DOHH2 (cell line): ENCODE measurements around the gene RMI2.

Experiments
- H3F3A ChIP-seq: fragments of 200-600 bp; sonication (generic), shearing (Covaris generic); 2 replicates; pipeline ENCODE4 v1.6.0; 2016; ENCODE audit warnings: antibody characterized with exemption, mild to moderate bottlenecking; ENCODE audit not compliant: control insufficient read depth, insufficient read depth
- H3K27ac ChIP-seq: fragments of 200-600 bp; sonication (generic); 2 replicates; pipeline ENCODE4 v1.5.1; 2014; ENCODE audit warnings: low read depth, mild to moderate bottlenecking, low read length, moderate library complexity
- H3K27me3 ChIP-seq: fragments of 200-600 bp; sonication (generic); 2 replicates; pipeline ENCODE4 v1.6.1; 2014; ENCODE audit warnings: mild to moderate bottlenecking, low read length, mixed read lengths; ENCODE audit not compliant: control insufficient read depth
- H3K36me3 ChIP-seq: fragments of 200-600 bp; sonication (generic); 2 replicates; pipeline ENCODE4 v1.6.1; 2014; ENCODE audit warnings: mild to moderate bottlenecking, low read length, moderate library complexity, mixed read lengths; ENCODE audit not compliant: control insufficient read depth
- H3K4me1 ChIP-seq: fragments of 200-600 bp; sonication (generic); 2 replicates; pipeline ENCODE4 v1.6.1; 2014; ENCODE audit warnings: mild to moderate bottlenecking, low read length, mixed read lengths; ENCODE audit not compliant: control insufficient read depth
- H3K4me2 ChIP-seq: fragments of 200-600 bp; sonication (generic); 2 replicates; pipeline ENCODE4 v1.6.0; 2014; ENCODE audit warnings: mild to moderate bottlenecking, low read length, moderate library complexity
- H3K4me3 ChIP-seq: fragments of 200-600 bp; sonication (generic); 2 replicates; pipeline ENCODE4 v1.5.1; 2014; ENCODE audit warnings: mild to moderate bottlenecking, low read length, mixed read lengths
- H3K79me2 ChIP-seq: fragments of 200-600 bp; sonication (generic); 2 replicates; pipeline ENCODE4 v1.6.1; 2014; ENCODE audit warnings: mild to moderate bottlenecking, low read length, mixed read lengths; ENCODE audit not compliant: control insufficient read depth
- H3K9me2 ChIP-seq: fragments of 200-600 bp; sonication (generic); replicated peaks from 2 replicates; pipeline ENCODE4 v1.6.1; 2014; ENCODE audit warnings: mild to moderate bottlenecking, low read length, mixed read lengths; ENCODE audit not compliant: control insufficient read depth
- H3K9me3 ChIP-seq: fragments of 200-600 bp; sonication (generic); 2 replicates; pipeline ENCODE4 v1.6.1; 2014; ENCODE audit warnings: antibody characterized with exemption, low read length, mixed read lengths; ENCODE audit not compliant: control insufficient read depth, insufficient read depth
- H4K20me1 ChIP-seq: fragments of 200-600 bp; sonication (generic); 2 replicates; pipeline ENCODE4 v1.6.0; 2014; ENCODE audit warnings: low read depth, mild to moderate bottlenecking, antibody characterized with exemption, low read length, moderate library complexity; ENCODE audit not compliant: control insufficient read depth, insufficient read depth
- EZH2phosphoT487 ChIP-seq: fragments of 200-600 bp; sonication (generic); IDR thresholded peaks from 2 replicates; pipeline ENCODE4 v1.6.1; 2017; ENCODE audit warnings: borderline replicate concordance, mild to moderate bottlenecking, antibody characterized with exemption, low read length, moderate library complexity, mixed read lengths
- TF ChIP-seq, protein P1 (sequence below): fragments of 200-600 bp; sonication (generic); IDR thresholded peaks from one replicate; pipeline ENCODE4 v1.5.1; 2014; ENCODE audit warnings: antibody characterized with exemption, mild to moderate bottlenecking, low read depth, low read length; ENCODE audit not compliant: poor library complexity, severe bottlenecking

RMI2 gene

DNA sequence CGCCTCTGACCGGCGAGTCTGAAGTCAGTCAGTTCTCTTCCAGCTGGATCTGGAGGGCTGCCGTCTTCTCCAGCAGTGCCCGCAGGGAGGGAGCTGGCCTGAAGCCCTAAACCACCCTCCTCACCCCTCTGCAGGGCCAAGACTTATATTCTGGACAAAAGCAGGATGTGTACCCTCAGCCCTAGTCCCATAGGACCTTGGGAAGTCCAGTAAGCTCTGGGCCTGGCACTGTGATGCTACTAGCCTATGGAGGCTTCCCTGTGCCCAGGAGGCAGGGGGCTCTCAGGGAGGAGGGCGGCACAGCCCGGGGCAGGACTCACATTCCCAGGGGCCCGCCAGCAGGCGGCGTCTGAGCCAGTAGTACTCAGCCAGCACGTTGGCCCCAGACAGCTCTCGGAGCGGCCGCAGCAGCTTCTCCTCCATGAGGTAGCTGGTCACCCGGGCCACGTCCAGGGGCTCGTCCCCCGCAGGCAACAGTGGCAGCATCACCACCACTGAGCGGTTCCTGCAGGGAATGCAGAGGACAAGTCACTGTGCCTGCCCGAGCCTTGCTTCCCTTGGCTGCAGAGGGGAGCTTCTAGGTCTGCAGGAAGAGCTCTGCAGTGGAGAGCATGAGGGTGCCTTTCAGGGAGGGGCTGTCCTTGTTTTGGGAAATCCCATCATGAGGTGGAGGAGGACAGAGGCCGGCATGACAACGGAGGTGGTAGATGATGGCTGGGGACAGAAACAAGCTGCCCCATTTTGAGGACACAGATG, 41.7 kb downstream of the RMI2 start:
- H3K27me3 ChIP-seq, result peaks cover 16% of the 10 kb centered on the region
- H3K9me3 ChIP-seq, result no peaks in the 10 kb centered on the region
- no peaks in the 10 kb centered on the region for H3F3A ChIP-seq
- H3K36me3 ChIP-seq, result no peaks in the 10 kb centered on the region
- H3K4me2 ChIP-seq, result no peak overlapping the region
- H3K4me1 ChIP-seq, result no peaks in the 10 kb centered on the region
- H3K4me3 ChIP-seq, result no peak overlapping the region
- H3K79me2 ChIP-seq, result no peaks in the 10 kb centered on the region
- TF ChIP-seq EZH2phosphoT487, result no peak
- TF ChIP-seq, protein P1, sequence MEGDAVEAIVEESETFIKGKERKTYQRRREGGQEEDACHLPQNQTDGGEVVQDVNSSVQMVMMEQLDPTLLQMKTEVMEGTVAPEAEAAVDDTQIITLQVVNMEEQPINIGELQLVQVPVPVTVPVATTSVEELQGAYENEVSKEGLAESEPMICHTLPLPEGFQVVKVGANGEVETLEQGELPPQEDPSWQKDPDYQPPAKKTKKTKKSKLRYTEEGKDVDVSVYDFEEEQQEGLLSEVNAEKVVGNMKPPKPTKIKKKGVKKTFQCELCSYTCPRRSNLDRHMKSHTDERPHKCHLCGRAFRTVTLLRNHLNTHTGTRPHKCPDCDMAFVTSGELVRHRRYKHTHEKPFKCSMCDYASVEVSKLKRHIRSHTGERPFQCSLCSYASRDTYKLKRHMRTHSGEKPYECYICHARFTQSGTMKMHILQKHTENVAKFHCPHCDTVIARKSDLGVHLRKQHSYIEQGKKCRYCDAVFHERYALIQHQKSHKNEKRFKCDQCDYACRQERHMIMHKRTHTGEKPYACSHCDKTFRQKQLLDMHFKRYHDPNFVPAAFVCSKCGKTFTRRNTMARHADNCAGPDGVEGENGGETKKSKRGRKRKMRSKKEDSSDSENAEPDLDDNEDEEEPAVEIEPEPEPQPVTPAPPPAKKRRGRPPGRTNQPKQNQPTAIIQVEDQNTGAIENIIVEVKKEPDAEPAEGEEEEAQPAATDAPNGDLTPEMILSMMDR, result peak; percentile 44
- H3K27ac ChIP-seq, result no peak overlapping the region
- H4K20me1 ChIP-seq, result no peaks in the 10 kb centered on the region
- no peaks in the 10 kb centered on the region for H3K9me2 ChIP-seq

DNA sequence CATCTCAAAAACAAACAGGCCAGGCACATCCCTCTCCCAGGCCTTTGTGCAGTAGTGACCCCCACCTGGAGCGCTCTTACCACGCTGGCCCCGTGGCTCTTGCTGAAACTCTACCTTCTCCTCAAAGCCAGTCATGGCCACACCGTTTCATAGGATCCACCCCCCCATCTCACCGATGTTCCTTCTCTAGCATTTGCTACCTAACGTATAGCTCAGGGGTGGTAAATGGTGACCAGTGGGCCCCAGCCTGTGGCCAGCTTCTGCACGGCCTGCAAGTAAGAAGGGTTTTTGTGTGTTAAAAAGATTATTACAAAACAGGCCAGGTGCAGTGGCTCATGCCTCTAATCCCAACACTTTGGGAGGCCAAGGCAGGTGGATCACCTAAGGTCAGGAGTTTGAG, 43.8 kb downstream of the RMI2 start:
- H3F3A ChIP-seq, result no peaks in the 10 kb centered on the region
- peaks cover 16% of the 10 kb centered on the region for H3K27me3 ChIP-seq
- no peak overlapping the region for H3K4me2 ChIP-seq
- H3K36me3 ChIP-seq, result no peaks in the 10 kb centered on the region
- no peak overlapping the region for H3K4me3 ChIP-seq
- no peaks in the 10 kb centered on the region for H4K20me1 ChIP-seq
- H3K27ac ChIP-seq, result no peak overlapping the region
- no peaks in the 10 kb centered on the region for H3K79me2 ChIP-seq
- H3K4me1 ChIP-seq, result no peaks in the 10 kb centered on the region
- no peaks in the 10 kb centered on the region for H3K9me3 ChIP-seq
- no peaks in the 10 kb centered on the region for H3K9me2 ChIP-seq
- TF ChIP-seq, protein P1, result no peak
- no peak for TF ChIP-seq EZH2phosphoT487

DNA sequence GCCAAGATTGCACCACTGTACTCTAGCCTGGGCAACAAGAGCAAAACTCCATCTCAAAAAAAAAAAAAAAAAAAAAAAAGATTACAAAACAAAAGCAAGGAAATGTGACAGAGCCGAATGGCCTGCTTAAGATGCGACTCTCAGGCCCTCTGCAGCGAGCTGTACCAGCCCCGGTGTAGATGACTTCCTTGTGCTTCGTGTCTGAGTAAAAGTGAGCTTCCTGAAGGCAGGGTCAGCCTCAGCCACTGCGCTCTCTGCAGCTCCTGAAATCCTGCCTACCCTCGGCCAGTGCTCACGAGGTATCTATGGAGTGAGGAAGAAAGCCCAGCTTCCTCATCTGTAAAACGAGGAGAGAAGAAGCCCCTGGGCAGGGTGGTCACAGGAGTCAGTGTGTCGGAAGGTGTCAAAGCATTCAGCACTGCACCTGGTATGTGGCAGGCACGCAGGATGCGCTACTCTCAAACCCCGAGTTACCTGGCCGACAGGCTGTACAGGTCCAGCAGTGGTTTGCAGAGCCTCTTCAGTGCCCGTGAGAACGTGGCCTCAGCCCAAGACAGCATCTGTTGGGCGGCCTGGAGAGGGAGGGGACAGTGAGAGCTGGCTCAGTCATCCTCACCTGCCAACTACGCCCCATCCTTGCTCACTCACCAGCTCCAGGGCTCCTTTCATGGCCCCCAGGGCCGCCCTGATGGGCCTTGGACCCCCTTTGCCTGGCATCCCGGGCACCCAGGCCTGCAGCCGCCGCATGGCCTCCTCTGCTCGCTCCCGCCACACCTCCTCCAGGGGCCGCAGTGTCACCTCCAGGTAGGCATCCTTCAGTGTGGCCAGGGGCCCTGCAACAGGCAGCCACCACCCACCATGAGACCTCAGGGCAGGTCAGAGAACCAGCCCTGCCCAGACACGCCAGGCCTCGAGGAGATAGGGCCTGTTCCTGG, 44.6 kb downstream of the RMI2 start:
- Histone ChIP-seq H3K4me1 (no peaks in the 10 kb centered on the region), H3K9me2 (no peaks in the 10 kb centered on the region), H3K36me3 (no peaks in the 10 kb centered on the region), H3K27ac (no peak overlapping the region), H3K4me2 (no peak overlapping the region), H3K9me3 (no peaks in the 10 kb centered on the region), H3F3A (no peaks in the 10 kb centered on the region), H3K27me3 (peaks cover 16% of the 10 kb centered on the region), H3K79me2 (no peaks in the 10 kb centered on the region), H4K20me1 (no peaks in the 10 kb centered on the region), H3K4me3 (no peak overlapping the region)
- TF ChIP-seq, protein P1, result no peak
- no peak for TF ChIP-seq EZH2phosphoT487
